NCI-H2196 treated with DMSO at 0.1 percent for 48 hours (cell line): ENCODE measurements around the gene GGA3.
"Not testable (repeated sequence)": the region's sequence is repeated elsewhere in the genome, so short reads cannot be mapped to it uniquely, and the experiment has no call there.

Source experiments
- DNase-seq: peaks from one replicate; lab custom pipeline; 2025; ENCODE audit not compliant: unreplicated experiment; lab: John Stamatoyannopoulos, UW

The GGA3 gene

GRCh38 chr17:75219815-75220214, 41.6 kb downstream of the GGA3 start:
- no peak for DNase-seq

GRCh38 chr17:75218131-75218530, 43.3 kb downstream of the GGA3 start:
- DNase-seq, result no peak

- no peak for DNase-seq
Observed at GRCh38 chr17:75209061-75209460, 52.3 kb downstream of the GGA3 start.

GRCh38 chr17:75208161-75208560, 53.2 kb downstream of the GGA3 start:
- no peak for DNase-seq

GRCh38 chr17:75207760-75208159, 53.6 kb downstream of the GGA3 start:
- no peak for DNase-seq

GRCh38 chr17:75207050-75207407, 54.4 kb downstream of the GGA3 start:
- not testable (repeated sequence) for DNase-seq

- no peak for DNase-seq
Observed at GRCh38 chr17:75205793-75206163, 55.6 kb downstream of the GGA3 start.

- peak; percentile 91 for DNase-seq
Observed at GRCh38 chr17:75205037-75205792, 56.2 kb downstream of the GGA3 start, which contains the start of gene NUP85. TSS of gene NUP85 (plus strand) at chr17:75205679. CDS start at chr17:75205762, 83 bp downstream.

- DNase-seq, result no peak
Observed at GRCh38 chr17:75199886-75200618, 61.4 kb downstream of the GGA3 start.

GRCh38 chr17:75194879-75195278, 66.5 kb downstream of the GGA3 start:
- DNase-seq, result no peak

GRCh38 chr17:75191584-75191983, 69.8 kb downstream of the GGA3 start:
- no peak for DNase-seq

GRCh38 chr17:75188614-75189013, 72.8 kb downstream of the GGA3 start:
- no peak for DNase-seq
